ENCODE measurements around the gene SRCIN1. TPM values are rescaled to one million over a fixed set of nuclear protein-coding genes. Genes with fewer than 3 reads are reported as not detected.

Gene SRCIN1
- total RNA-seq, 1 experiment from 2014 or later, result 16.7 TPM

DNA sequence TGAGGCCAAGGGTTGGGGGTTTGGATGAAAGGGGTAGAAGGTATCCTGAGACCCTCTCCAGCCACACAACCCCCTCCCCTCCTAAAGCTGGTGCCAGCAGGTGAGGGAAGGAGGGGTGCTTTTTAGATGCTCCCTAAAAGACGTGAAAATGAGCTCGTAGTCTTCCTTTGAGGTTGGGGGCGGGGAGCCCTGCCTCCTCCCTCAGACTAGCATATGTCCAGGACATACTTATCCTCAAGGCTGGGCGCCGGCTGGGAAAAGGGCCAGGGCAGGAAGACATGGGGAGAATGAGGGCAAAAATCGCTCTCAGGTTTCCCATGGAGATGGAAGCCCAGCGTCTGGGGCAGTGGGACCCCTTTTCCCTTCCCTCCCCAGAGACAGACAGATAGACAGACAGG, 26.7 kb downstream of the SRCIN1 start:
- Histone ChIP-seq H3F3A (ENCODE audit: insufficient read depth, low read depth) (peaks cover 18% of the 10 kb centered on the region), H3K9me2 (ENCODE audit: insufficient read depth) (no peaks in the 10 kb centered on the region), H4K20me1 (ENCODE audit: insufficient read depth) (peaks cover 6% of the 10 kb centered on the region; the same call in 1 of the 2 replicates), H3K36me3 (ENCODE audit: low read depth) (no peaks in the 10 kb centered on the region), H3K79me2 (ENCODE audit: low read depth) (no peaks in the 10 kb centered on the region), H3K27me3 (ENCODE audit: insufficient read depth, low read depth) (no peaks in the 10 kb centered on the region), H3K4me1 (replicated peaks; ENCODE audit: insufficient read depth) (peaks cover 35% of the 10 kb centered on the region), H3K27ac (no peak overlapping the region), H3K4me3 (no peak overlapping the region), H3K4me2 (no peak overlapping the region), H3K9me3 (ENCODE audit: insufficient read depth, low read depth) (no peaks in the 10 kb centered on the region), H2AFZ (no peak overlapping the region)
- ChIA-PET CTCF (interaction anchor here (0.5 to 1.0 kb wide), 3 partner anchors 19 to 929 kb away, joined by 3 to 14 read pairs (median 4); no protein-coding TSS in a partner anchor), POLR2A (ENCODE audit: unreplicated experiment) (no interaction called here)
- no peak for DNase-seq
- TF ChIP-seq EZH2 (IDR thresholded peaks at IDR 0.05; ENCODE audit: low read depth) (no peak), CTCF (conservative IDR thresholded peaks at IDR 0.05) (no peak)
- intact Hi-C loops (cut with micrococcal nuclease; ENCODE audit: unreplicated experiment), result no loop called here
- BruUV-seq (replicated peaks), result no TSS peak

DNA sequence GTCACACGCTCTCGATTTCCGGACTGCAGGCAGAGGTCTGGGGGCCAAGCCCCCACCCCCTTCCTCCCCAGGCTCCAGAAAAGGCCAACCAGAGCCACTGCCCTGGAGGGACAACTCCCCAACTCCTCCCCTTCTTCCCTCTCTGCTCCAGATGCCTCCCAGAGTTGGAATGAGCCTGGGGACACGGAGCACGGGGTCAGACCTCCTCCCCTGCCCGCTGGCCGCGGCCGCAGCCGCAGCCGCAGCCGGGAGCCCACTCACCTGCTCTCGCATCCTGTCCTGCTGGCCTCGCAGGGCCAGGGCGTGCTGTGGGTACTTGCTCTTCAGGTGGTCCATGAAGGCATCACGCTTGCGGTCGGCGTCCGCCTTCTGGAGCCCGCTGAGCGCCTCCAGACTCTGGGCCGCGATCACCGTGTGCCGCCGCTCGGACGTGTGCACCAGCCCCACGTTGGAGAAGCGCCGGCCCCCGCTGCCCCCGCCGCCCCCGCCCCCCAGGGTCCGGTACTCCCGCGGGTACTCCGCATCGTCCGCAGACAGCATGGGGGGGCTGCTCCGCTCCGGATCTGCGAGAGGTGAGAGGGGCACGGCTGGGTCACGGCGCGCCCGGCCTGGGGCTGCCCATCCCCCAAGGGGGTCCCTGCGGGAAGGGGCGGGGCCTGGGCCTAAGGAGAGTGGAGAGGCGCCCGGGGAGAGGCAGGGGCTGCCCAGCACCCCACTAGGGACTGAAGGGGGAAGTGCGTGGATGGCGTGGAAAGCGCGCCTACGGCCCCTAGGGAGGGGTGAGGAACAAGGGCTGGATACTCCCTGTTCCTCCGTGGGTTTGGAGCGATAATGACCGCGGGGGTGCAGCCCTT, 27.3 kb downstream of the SRCIN1 start:
- H4K20me1 ChIP-seq (ENCODE audit: insufficient read depth), result peaks cover 6% of the 10 kb centered on the region; the same call in 1 of the 2 replicates
- no peaks in the 10 kb centered on the region for H3K36me3 ChIP-seq (ENCODE audit: low read depth)
- H3K4me2 ChIP-seq, result no peak overlapping the region
- TF ChIP-seq CTCF (conservative IDR thresholded peaks at IDR 0.05), result no peak
- no peak overlapping the region for H3K27ac ChIP-seq
- H3K27me3 ChIP-seq (ENCODE audit: insufficient read depth, low read depth), result no peaks in the 10 kb centered on the region
- H3K4me1 ChIP-seq (replicated peaks; ENCODE audit: insufficient read depth), result peaks cover 29% of the 10 kb centered on the region
- ChIA-PET CTCF (no interaction called here), POLR2A (ENCODE audit: unreplicated experiment) (no interaction called here)
- peaks cover 13% of the 10 kb centered on the region; the same call in 1 of the 2 replicates for H3F3A ChIP-seq (ENCODE audit: insufficient read depth, low read depth)
- H3K4me3 ChIP-seq, result no peak overlapping the region
- DNase-seq, result no peak
- no peaks in the 10 kb centered on the region for H3K79me2 ChIP-seq (ENCODE audit: low read depth)
- no TSS peak for BruUV-seq (replicated peaks)
- H2AFZ ChIP-seq, result no peak overlapping the region
- H3K9me2 ChIP-seq (ENCODE audit: insufficient read depth), result no peaks in the 10 kb centered on the region
- no peaks in the 10 kb centered on the region for H3K9me3 ChIP-seq (ENCODE audit: insufficient read depth, low read depth)
- intact Hi-C loops (cut with micrococcal nuclease; ENCODE audit: unreplicated experiment), result no loop called here

- H3K27me3 ChIP-seq (ENCODE audit: insufficient read depth, low read depth), result no peaks in the 10 kb centered on the region
- H3K9me3 ChIP-seq (ENCODE audit: insufficient read depth, low read depth), result no peaks in the 10 kb centered on the region
- intact Hi-C loops (cut with micrococcal nuclease; ENCODE audit: unreplicated experiment), result no loop called here
- TF ChIP-seq CTCF (conservative IDR thresholded peaks at IDR 0.05), result no peak
- no peak for TF ChIP-seq EZH2 (IDR thresholded peaks at IDR 0.05; ENCODE audit: low read depth)
- no peak overlapping the region for H3K4me2 ChIP-seq
- CTCF ChIA-PET, result interaction anchor here (1.1 kb wide), 1 partner anchor 20 kb away, joined by 3 read pairs; no protein-coding TSS in a partner anchor
- no peak overlapping the region for H2AFZ ChIP-seq
- no peaks in the 10 kb centered on the region for H3K79me2 ChIP-seq (ENCODE audit: low read depth)
- no peaks in the 10 kb centered on the region for H3K9me2 ChIP-seq (ENCODE audit: insufficient read depth)
- peaks cover 25% of the 10 kb centered on the region for H3K4me1 ChIP-seq (replicated peaks; ENCODE audit: insufficient read depth)
- no peak for DNase-seq
- H3K36me3 ChIP-seq (ENCODE audit: low read depth), result no peaks in the 10 kb centered on the region
- H3K4me3 ChIP-seq, result no peak overlapping the region
- BruUV-seq (replicated peaks), result no TSS peak
- H3K27ac ChIP-seq, result no peak overlapping the region
- POLR2A ChIA-PET (ENCODE audit: unreplicated experiment), result no interaction called here
- H3F3A ChIP-seq (ENCODE audit: insufficient read depth, low read depth), result peaks cover 11% of the 10 kb centered on the region; the same call in 1 of the 2 replicates
- H4K20me1 ChIP-seq (ENCODE audit: insufficient read depth), result peaks cover 6% of the 10 kb centered on the region; the same call in 1 of the 2 replicates
These were observed 28.0 kb downstream of the SRCIN1 start for GRCh38 chr17:38577645-38578173.

Measured in PC-9 (cell line).